Stomach smooth muscle (tissue), 2 donors: Measurements from ENCODE around the gene CD74.

Experiments used
- H3K27ac ChIP-seq: one replicate; pipeline ENCODE4 v1.7.0; 2013; ENCODE audit warnings: mild to moderate bottlenecking, low read length, inconsistent platforms
- H3K27me3 ChIP-seq, 2 donors: one replicate each; pipeline ENCODE4 v1.7.0; 2013; ENCODE audit warnings: low read length in 2 of 2; ENCODE audit not compliant: insufficient read depth in 2 of 2, control insufficient read depth in 1 of 2
- H3K36me3 ChIP-seq, 2 donors: one replicate each; pipeline ENCODE4 v1.7.0; 2013; ENCODE audit warnings: low read length in 2 of 2; ENCODE audit not compliant: control insufficient read depth in 2 of 2, insufficient read depth in 2 of 2
- H3K4me1 ChIP-seq: one replicate; pipeline ENCODE4 v1.7.0; 2013; ENCODE audit warnings: low read length; ENCODE audit not compliant: control insufficient read depth, insufficient read depth
- H3K4me3 ChIP-seq, 2 donors: one replicate each; pipeline ENCODE4 v1.7.0; 2013; ENCODE audit warnings: low read length in 2 of 2
- H3K9ac ChIP-seq, 2 donors: one replicate each; pipeline ENCODE4 v1.7.0; 2013; ENCODE audit warnings: low read length in 2 of 2, mild to moderate bottlenecking in 1 of 2
- H3K9me3 ChIP-seq, 2 donors: one replicate each; pipeline ENCODE4 v1.7.0; 2013; ENCODE audit warnings: low read length in 2 of 2; ENCODE audit not compliant: control insufficient read depth in 2 of 2
- donor health status: healthy.
- donor health status: Pancreatic carcinoma.

The CD74 gene

GRCh38 chr5:150353032-150353675 lies 59.6 kb downstream of the CD74 start:
- H3K4me3 ChIP-seq, result no peak overlapping the region
- H3K27ac ChIP-seq, result no peak overlapping the region
- H3K9ac ChIP-seq, result no peak overlapping the region

GRCh38 chr5:150352244-150353031 lies 60.3 kb downstream of the CD74 start:
- H3K36me3 ChIP-seq, result no peaks in the 10 kb centered on the region
- H3K9ac ChIP-seq, result no peak overlapping the region
- H3K4me3 ChIP-seq, result no peak overlapping the region
- H3K27me3 ChIP-seq, result no peaks in the 10 kb centered on the region
- no peak overlapping the region for H3K27ac ChIP-seq
- H3K9me3 ChIP-seq, result no peaks in the 10 kb centered on the region
- peaks cover 5% of the 10 kb centered on the region for H3K4me1 ChIP-seq

More at GRCh38 chr5:150353032-150353675, 59.6 kb downstream of the CD74 start:
- no peaks in the 10 kb centered on the region for H3K9me3 ChIP-seq
- H3K4me1 ChIP-seq, result peaks cover 10% of the 10 kb centered on the region
- no peaks in the 10 kb centered on the region for H3K36me3 ChIP-seq
- no peaks in the 10 kb centered on the region for H3K27me3 ChIP-seq
